GM18508 (cell line): Measurements from ENCODE around the gene KRT16.
"Not testable (repeated sequence)": the region's sequence is repeated elsewhere in the genome, so short reads cannot be mapped to it uniquely, and the experiment has no call there.

Experiments
- ATAC-seq: cut with Tn5 transposase; IDR thresholded peaks from one replicate; pipeline ENCODE4 v1.9.1; 2021; ENCODE audit warnings: moderate number of reproducible peaks; ENCODE audit not compliant: insufficient read depth, unreplicated experiment

KRT16 gene

DNA sequence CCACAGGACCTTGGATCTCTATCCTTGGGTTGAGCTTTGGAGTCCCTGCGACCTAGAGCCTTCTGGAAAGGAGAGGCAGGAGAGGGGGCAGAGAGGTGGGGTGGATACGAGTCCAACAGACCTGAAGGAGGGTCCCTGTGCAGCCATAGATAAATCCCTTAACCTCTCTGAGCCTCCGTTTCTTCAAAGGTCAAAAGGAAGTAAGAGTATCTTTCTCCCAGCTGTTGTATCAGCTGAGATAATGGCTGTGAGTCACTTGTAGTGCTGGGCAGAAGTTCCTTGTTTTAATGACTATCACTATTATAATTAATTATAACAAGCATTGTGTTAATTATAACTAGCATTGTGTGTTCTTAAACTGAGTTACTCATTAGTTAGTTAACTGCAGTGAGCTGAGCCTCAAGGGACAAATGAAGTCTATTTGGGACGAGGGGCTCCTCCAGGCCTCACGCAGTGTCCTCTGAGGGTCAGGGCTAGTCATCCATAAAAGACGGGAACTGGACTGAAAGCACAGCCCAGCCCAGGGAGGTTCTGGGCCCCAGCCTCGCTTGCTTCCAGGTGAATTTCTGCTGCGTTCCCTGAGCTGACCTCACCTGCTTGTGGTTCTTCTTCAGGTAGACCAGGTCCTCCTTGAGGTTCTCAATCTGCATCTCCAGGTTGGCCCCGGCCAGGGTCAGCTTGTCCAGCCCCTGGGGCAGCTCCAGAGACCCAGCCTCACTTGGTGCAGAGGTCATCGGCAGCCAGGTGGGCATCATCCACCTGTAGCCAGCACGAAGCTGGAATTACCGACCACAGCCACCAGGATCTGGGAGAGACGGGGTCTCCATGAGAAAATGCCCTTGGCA lies 17.5 kb upstream of the KRT16 start:
- no peak for ATAC-seq

DNA sequence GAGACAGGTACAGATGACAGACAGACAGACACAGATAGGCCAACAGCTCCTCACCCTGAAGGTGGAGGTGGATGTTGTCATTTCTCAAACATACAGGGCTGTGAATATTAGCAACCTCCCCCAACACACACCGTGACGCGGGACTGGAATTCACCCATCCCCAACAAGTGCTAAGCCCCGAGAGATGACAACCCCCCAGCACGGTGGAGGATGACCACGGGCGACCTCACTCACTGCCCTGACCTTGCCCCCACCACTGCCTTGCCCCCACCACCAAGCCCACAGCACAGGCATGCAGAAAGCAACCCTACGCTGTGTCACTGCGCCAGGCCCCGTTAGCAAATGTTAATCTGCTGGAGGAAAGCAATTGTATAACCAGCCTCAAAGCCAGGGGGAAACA lies 16.7 kb upstream of the KRT16 start:
- no peak for ATAC-seq

- not testable (repeated sequence) for ATAC-seq
Observed at GRCh38 chr17:41628621-41629255, 16.2 kb upstream of the KRT16 start.

GRCh38 chr17:41628073-41628370 lies 15.5 kb upstream of the KRT16 start:
- not testable (repeated sequence) for ATAC-seq

DNA sequence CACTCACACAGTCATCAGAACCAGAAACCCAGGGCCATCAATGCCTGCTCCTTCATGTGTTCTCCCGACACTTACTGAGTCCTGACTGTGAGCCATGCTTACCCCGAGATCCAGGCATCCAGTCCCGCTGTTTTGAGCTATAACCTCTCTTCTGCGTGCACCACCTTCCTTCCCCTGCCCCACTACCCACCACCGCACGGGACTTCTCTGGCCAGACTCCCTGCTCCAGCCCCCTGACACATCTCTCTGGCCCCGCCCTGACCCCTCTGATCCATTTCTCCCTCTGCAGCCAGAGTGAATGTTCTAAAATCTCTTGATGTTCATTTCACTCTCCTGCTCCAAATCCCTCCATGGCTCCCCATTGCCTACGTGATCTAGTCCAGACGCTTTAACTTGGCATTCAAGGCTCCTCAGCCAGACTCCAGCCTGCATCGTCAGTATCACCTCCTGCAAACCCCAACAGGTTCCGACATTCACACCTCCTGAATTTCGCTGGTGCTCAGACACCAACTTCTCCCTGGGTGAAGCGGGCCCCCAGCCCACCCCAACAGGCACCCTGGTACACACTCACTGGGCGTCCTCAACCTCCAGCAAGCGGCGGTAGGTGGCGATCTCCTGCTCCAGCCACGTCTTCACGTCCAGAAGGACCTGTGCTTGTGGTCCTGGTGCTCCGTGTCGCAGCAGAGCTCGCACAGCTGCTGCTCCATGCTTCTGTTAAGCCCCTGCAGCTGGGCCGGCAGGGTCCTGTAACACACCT lies 14.9 kb upstream of the KRT16 start:
- no peak for ATAC-seq

GRCh38 chr17:41626914-41627295 lies 14.3 kb upstream of the KRT16 start:
- not testable (repeated sequence) for ATAC-seq

DNA sequence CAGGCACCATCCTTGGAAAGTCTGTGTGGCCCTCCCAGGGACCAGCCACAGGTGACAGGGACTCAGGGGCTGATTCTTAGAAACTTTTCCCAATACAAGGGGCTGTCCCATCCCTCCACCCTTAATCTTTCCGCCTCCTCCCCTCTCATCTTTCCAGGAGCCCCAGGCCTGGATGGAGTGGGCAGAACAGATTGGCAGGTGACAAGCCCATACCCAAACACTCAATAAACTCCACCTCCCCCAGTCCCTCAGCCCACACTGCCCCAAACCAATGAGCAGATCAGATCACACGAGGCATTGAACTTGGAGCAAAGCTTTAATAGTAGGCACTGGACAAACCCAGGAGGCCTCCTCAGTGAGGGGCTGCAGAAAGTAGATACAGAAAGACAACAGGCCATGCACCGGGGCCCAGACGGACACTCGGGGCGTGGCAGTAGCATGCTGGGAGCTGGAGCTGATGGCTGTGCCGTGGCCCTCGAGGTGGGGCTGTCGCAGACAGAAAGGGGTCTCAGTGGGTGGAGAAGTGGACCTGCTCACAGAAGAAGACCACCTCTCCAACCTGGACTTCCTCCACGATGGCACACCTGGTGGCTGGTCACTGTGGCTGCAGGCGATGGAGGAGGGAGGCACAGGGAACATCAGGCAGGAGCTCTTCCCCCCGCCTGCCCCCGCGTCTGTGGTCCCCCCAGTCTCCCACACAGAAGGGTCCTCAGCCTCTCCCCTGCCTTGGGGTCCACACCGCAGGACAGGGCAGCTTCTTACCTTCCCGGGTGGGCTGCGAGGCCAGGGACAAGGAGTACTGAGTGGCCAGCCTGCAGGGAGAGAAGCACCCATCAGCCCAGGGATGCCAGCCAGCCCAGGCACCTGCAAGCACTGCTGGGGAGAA lies 13.7 kb upstream of the KRT16 start:
- not testable (repeated sequence) for ATAC-seq

GRCh38 chr17:41625602-41626001 lies 13.0 kb upstream of the KRT16 start:
- no peak for ATAC-seq

- ATAC-seq = no peak
Observed at GRCh38 chr17:41624208-41625101, 11.9 kb upstream of the KRT16 start, which contains the start of gene KRT17. Gene KRT17, minus strand, starts transcription at chr17:41624575. Its CDS starts 66 bp downstream, at chr17:41624509.

DNA sequence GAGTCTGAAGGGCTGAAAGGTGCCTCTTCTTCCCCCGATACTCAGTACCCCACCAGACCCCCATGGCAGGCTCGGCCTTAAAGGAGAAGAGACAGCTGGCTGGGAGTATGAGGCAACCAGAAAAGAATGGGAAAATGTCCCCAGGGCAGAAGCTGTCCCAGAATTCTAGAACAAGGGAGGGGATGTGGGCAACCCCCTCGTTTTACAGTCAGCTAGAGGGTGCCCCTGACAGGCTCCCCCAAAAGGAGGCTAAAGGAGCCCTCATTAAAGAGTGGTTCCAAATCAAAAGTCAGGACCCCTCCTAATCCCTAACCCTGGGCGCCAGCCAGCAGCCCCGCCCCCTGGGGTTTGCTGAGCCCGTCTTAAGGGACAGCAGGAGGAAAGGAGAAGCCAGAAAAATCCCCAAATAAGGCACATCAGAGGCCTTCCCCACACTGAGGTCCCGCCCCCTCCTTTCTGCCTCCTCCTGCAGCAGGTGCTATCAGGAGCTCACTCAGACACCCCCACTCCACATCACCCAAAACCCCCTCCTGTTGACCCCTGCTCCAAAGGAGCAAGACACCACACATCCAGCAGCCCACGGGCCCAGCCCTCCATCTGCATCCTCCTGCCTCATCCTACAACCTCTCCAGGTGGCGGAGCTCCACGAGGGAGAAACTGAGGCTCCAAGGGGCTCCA lies 10.8 kb upstream of the KRT16 start:
- not testable (repeated sequence) for ATAC-seq

DNA sequence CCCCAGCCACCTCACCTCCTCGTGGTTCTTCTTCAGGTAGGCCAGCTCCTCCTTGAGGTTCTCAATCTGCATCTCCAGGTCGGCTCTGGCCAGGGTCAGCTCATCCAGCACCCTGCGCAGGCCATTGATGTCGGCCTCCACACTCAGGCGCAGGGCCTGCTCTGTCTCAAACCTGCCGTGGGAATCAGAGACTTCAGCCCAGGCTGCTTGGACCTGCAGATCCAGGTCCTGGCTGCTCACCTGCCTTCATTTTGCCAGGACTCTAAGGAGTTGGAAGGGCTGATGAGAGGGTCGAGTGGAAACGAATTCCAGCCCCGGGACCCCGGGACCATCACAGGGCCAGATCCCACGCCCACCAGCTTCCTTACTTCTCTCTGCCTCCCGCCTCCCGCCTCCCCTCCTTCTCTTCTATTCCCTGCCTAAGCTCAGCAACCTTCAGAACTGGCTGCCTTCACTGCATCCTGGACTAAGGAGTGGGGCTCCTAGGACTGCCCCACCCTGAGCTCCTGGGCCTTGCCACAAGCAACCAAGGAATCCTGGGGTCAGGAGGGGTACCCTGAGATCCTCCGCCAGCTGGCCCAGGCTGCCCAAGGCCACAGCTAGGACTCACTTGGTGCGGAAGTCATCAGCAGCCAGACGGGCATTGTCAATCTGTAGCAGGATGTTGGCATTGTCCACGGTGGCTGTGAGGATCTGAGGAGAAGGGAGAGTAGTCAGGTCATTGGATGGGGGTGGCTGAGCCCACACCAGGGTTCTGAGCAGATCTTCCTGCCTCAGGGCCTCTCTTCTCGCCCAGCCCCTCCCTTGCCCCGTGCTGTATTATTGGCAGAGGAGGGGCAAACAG lies 10.0 kb upstream of the KRT16 start:
- ATAC-seq = not testable (repeated sequence)

DNA sequence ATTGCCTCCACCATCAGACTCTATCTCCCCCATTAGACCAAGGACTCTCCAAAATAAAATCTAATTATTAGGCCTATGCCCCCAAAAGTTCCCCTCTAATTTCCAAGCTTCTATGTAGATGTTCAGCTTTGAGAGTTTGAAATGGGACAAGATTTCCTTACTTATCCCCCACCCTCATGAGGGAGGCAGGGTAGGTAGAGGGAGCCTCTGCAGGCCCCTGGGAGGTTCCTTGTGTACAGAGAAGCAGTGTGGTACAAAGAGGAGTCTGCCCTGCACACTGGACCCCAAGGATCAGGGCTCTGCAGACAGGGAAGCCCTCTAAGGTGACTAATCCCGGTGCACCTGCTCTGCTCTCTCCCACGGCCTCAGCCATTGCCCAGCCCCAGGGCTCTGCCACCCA lies 9.3 kb upstream of the KRT16 start:
- ATAC-seq = no peak

DNA sequence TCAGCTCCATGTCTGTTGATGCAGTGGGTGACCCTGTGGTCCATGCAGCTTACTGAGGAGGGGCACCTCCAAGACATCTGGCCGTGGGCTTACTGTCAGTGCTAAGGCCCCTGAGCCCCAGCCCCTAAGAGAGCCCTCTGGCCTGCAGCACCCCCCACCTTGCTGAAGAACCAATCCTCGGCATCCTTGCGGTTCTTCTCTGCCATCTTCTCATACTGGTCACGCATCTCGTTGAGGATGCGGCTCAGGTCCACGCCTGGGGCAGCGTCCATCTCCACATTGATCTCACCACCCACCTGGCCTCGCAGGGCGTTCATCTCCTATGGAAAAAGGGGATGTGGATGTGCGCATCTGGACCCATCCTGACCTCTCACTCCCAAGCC lies 8.9 kb upstream of the KRT16 start:
- ATAC-seq = not testable (repeated sequence)

DNA sequence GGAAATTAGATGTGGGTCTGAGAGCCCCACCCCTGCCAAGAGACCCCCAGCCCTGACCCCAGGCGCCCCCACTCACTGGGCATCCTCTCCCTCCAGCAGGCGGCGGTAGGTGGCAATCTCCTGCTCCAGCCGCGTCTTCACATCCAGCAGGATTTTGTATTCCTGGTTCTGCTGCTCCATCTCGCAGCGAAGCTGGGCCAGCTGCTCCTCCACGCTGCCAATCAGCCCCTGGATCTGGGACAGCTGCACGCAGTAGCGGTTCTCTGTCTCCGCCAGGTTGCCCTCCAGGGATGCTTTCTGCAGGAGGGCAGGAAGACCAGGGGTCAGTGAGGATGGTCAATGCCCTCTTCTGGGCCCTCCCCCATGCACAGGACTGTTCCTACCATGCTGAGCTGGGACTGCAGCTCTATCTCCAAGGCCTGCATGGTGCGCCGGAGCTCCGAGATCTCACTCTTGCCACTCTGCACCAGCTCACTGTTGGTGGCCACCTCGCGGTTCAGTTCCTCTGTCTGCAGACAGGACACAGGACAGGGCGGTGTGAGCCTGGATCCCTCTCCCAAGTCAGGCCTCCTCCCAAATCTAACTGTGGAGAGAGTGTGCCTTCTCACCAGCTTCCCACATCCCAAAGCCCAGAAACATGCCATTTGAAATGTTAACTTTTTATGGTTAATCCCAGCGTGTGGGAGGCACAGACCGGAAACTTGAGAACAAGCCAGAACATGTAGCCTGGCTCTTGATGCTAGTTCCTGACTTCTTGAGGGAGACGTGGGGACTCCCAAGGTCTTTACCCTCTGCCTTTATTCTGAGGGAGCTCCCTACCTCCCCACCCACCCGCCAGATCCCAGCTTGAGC lies 8.2 kb upstream of the KRT16 start:
- no peak for ATAC-seq

GRCh38 chr17:41619927-41620582 lies 7.5 kb upstream of the KRT16 start:
- ATAC-seq = not testable (repeated sequence)
